DOHH2 (cell line): ENCODE results near the gene RXRA.

ENCODE experiments used
- H3F3A ChIP-seq: fragments of 200-600 bp; sonication (generic), shearing (Covaris generic); 2 replicates; pipeline ENCODE4 v1.6.0; 2016; ENCODE audit warnings: antibody characterized with exemption, mild to moderate bottlenecking; ENCODE audit not compliant: control insufficient read depth, insufficient read depth
- H3K27ac ChIP-seq: fragments of 200-600 bp; sonication (generic); 2 replicates; pipeline ENCODE4 v1.5.1; 2014; ENCODE audit warnings: low read depth, mild to moderate bottlenecking, low read length, moderate library complexity
- H3K27me3 ChIP-seq: fragments of 200-600 bp; sonication (generic); 2 replicates; pipeline ENCODE4 v1.6.1; 2014; ENCODE audit warnings: mild to moderate bottlenecking, low read length, mixed read lengths; ENCODE audit not compliant: control insufficient read depth
- H3K36me3 ChIP-seq: fragments of 200-600 bp; sonication (generic); 2 replicates; pipeline ENCODE4 v1.6.1; 2014; ENCODE audit warnings: mild to moderate bottlenecking, low read length, moderate library complexity, mixed read lengths; ENCODE audit not compliant: control insufficient read depth
- H3K4me1 ChIP-seq: fragments of 200-600 bp; sonication (generic); 2 replicates; pipeline ENCODE4 v1.6.1; 2014; ENCODE audit warnings: mild to moderate bottlenecking, low read length, mixed read lengths; ENCODE audit not compliant: control insufficient read depth
- H3K4me2 ChIP-seq: fragments of 200-600 bp; sonication (generic); 2 replicates; pipeline ENCODE4 v1.6.0; 2014; ENCODE audit warnings: mild to moderate bottlenecking, low read length, moderate library complexity
- H3K4me3 ChIP-seq: fragments of 200-600 bp; sonication (generic); 2 replicates; pipeline ENCODE4 v1.5.1; 2014; ENCODE audit warnings: mild to moderate bottlenecking, low read length, mixed read lengths
- H3K79me2 ChIP-seq: fragments of 200-600 bp; sonication (generic); 2 replicates; pipeline ENCODE4 v1.6.1; 2014; ENCODE audit warnings: mild to moderate bottlenecking, low read length, mixed read lengths; ENCODE audit not compliant: control insufficient read depth
- H3K9me2 ChIP-seq: fragments of 200-600 bp; sonication (generic); replicated peaks from 2 replicates; pipeline ENCODE4 v1.6.1; 2014; ENCODE audit warnings: mild to moderate bottlenecking, low read length, mixed read lengths; ENCODE audit not compliant: control insufficient read depth
- H3K9me3 ChIP-seq: fragments of 200-600 bp; sonication (generic); 2 replicates; pipeline ENCODE4 v1.6.1; 2014; ENCODE audit warnings: antibody characterized with exemption, low read length, mixed read lengths; ENCODE audit not compliant: control insufficient read depth, insufficient read depth
- H4K20me1 ChIP-seq: fragments of 200-600 bp; sonication (generic); 2 replicates; pipeline ENCODE4 v1.6.0; 2014; ENCODE audit warnings: low read depth, mild to moderate bottlenecking, antibody characterized with exemption, low read length, moderate library complexity; ENCODE audit not compliant: control insufficient read depth, insufficient read depth
- EZH2phosphoT487 ChIP-seq: fragments of 200-600 bp; sonication (generic); IDR thresholded peaks from 2 replicates; pipeline ENCODE4 v1.6.1; 2017; ENCODE audit warnings: borderline replicate concordance, mild to moderate bottlenecking, antibody characterized with exemption, low read length, moderate library complexity, mixed read lengths
- TF ChIP-seq, protein P1 (sequence below): fragments of 200-600 bp; sonication (generic); IDR thresholded peaks from one replicate; pipeline ENCODE4 v1.5.1; 2014; ENCODE audit warnings: antibody characterized with exemption, mild to moderate bottlenecking, low read depth, low read length; ENCODE audit not compliant: poor library complexity, severe bottlenecking

The RXRA gene

DNA sequence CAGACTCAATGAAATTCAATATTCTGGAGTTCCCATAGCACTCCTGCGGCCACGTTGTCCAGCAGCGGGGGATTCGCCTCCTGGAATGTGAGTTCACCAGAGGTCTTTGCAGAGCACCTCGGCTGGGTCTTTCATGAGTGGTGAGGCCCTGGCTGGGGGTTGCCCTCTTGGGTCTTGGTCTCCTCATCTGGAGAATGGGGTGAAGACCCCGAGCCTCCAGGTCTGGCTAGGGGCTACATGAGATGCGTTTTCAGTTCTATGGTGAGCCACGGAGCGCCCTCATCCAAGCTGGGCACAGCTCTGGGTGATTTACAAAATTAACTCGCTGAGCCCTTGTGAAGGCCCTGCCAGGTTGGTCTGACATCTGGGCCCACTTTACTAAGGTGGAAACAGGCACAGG is 37.5 kb upstream of the RXRA start:
- Histone ChIP-seq H3F3A (no peaks in the 10 kb centered on the region), H3K27me3 (peaks cover 4% of the 10 kb centered on the region), H3K4me1 (no peaks in the 10 kb centered on the region), H3K9me2 (no peaks in the 10 kb centered on the region), H3K36me3 (no peaks in the 10 kb centered on the region), H4K20me1 (no peaks in the 10 kb centered on the region), H3K4me3 (no peak overlapping the region), H3K79me2 (no peaks in the 10 kb centered on the region), H3K4me2 (no peak overlapping the region), H3K27ac (no peak overlapping the region), H3K9me3 (no peaks in the 10 kb centered on the region)
- TF ChIP-seq EZH2phosphoT487: no peak

DNA sequence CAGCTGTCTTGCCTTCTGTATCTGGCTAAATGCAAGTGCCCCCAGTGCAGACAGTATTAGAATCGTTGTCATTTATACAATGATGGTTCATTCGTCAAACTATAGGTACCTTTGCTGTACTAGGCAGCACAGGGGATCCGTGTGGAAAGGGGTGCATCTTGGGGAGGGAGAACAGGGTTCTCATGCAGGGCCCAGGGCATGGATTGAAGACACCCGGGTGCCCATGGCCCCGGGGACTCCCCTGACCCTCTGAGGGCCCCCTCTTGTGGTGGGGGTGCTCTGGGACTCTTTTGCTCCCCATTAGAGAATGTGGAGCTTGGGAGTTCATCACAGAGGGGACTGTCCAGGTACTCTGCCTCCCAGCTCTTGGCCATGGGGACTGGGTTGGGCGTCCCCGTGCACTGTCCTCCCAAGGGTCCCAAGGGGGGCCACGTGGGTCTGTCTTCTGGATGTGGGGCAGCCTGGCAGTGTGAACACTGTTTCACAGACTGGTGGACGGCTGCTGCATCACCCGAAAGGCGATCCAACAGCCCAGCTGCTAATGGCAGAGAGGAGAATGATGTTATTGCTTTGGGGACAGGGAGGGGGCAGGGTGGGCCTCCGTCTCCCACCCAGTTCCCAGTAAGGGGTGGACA is 36.9 kb upstream of the RXRA start:
- Histone ChIP-seq H3F3A (no peaks in the 10 kb centered on the region), H3K4me3 (no peak overlapping the region), H3K79me2 (no peaks in the 10 kb centered on the region), H3K27me3 (peaks cover 4% of the 10 kb centered on the region), H3K9me2 (no peaks in the 10 kb centered on the region), H3K27ac (no peak overlapping the region), H3K9me3 (no peaks in the 10 kb centered on the region), H3K4me1 (no peaks in the 10 kb centered on the region), H4K20me1 (no peaks in the 10 kb centered on the region), H3K4me2 (no peak overlapping the region), H3K36me3 (no peaks in the 10 kb centered on the region)
- TF ChIP-seq, protein P1, sequence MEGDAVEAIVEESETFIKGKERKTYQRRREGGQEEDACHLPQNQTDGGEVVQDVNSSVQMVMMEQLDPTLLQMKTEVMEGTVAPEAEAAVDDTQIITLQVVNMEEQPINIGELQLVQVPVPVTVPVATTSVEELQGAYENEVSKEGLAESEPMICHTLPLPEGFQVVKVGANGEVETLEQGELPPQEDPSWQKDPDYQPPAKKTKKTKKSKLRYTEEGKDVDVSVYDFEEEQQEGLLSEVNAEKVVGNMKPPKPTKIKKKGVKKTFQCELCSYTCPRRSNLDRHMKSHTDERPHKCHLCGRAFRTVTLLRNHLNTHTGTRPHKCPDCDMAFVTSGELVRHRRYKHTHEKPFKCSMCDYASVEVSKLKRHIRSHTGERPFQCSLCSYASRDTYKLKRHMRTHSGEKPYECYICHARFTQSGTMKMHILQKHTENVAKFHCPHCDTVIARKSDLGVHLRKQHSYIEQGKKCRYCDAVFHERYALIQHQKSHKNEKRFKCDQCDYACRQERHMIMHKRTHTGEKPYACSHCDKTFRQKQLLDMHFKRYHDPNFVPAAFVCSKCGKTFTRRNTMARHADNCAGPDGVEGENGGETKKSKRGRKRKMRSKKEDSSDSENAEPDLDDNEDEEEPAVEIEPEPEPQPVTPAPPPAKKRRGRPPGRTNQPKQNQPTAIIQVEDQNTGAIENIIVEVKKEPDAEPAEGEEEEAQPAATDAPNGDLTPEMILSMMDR: no peak
- no peak for TF ChIP-seq EZH2phosphoT487

DNA sequence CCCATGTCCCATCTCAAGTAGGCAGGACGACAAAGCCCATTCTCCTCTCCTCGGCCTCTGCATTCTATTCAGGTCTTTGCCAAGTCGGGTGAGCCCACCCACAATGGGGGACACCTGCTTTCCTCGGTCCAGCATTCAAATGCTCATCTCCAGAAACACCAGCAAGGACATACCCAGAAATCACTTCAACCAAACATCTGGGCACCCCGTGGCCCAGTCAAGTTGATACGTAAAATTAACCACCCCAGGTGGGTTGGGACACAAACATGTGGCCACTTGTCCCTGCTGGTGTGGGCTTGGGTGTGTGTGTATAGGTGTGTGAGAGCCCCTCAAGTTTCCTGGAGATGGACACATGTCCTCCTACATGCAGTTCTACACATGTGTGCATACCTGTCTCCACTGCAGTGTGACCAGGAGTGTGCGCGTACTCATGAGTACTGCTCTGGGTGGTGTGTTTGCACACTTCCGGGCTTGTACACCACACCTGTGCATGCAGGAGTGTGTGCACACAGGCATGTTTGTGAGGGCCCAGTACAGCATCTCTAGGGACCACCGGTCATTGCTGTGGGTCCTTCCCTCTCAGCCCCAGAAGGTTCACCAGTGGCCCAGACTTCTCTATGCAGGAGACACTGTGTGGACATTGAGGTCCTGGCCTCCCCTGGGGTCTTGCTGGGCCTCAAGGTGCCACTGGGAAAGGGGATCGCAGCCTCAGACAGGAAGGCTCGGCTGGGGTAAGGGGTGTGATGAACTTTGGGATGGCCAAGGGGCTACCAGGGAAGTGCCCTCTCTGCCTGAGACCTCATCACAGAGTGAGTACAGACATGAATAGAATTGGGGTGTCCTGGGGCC is 35.4 kb upstream of the RXRA start:
- no peak overlapping the region for H3K27ac ChIP-seq
- H3K36me3 ChIP-seq: no peaks in the 10 kb centered on the region
- no peaks in the 10 kb centered on the region for H3F3A ChIP-seq
- no peak for TF ChIP-seq EZH2phosphoT487
- TF ChIP-seq, protein P1: no peak
- H3K4me2 ChIP-seq: no peak overlapping the region
- H3K27me3 ChIP-seq: peaks cover 4% of the 10 kb centered on the region
- no peaks in the 10 kb centered on the region for H3K9me2 ChIP-seq
- H3K4me3 ChIP-seq: no peak overlapping the region
- H3K79me2 ChIP-seq: no peaks in the 10 kb centered on the region
- H3K9me3 ChIP-seq: no peaks in the 10 kb centered on the region
- H3K4me1 ChIP-seq: no peaks in the 10 kb centered on the region
- H4K20me1 ChIP-seq: no peaks in the 10 kb centered on the region

DNA sequence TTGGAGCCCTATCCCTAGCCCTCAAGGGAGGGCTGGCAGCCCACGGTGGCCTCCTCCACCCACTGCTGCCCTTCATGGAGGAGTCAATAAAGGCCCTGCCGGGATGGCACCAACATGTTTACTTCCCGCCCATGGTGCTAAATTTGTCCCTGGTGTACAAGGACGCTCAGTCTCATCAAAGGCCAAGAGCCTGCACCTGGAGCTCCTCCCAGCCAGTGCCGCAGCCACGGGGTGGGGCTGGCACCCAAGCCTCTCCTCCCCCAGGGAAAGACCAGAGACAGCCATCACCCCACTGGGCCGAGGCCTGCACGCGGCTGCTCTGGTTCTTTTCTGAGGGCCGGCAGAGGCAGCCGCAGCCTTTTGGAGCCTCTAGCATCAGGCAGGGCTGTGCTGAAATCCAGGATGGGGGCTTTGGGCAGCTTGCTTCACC is 34.8 kb upstream of the RXRA start:
- H3F3A ChIP-seq: no peaks in the 10 kb centered on the region
- H3K27me3 ChIP-seq: peaks cover 4% of the 10 kb centered on the region
- no peaks in the 10 kb centered on the region for H3K79me2 ChIP-seq
- H4K20me1 ChIP-seq: no peaks in the 10 kb centered on the region
- TF ChIP-seq EZH2phosphoT487: no peak
- TF ChIP-seq, protein P1: no peak
- H3K4me1 ChIP-seq: no peaks in the 10 kb centered on the region
- no peak overlapping the region for H3K4me3 ChIP-seq
- H3K9me3 ChIP-seq: no peaks in the 10 kb centered on the region
- no peak overlapping the region for H3K27ac ChIP-seq
- no peaks in the 10 kb centered on the region for H3K9me2 ChIP-seq
- no peaks in the 10 kb centered on the region for H3K36me3 ChIP-seq
- no peak overlapping the region for H3K4me2 ChIP-seq
